NCI-H2227 treated with DMSO at 0.1 percent for 48 hours (cell line): ENCODE results near the gene POLR2J3.
"Not testable (repeated sequence)": the region's sequence is repeated elsewhere in the genome, so short reads cannot be mapped to it uniquely, and the experiment has no call there.

Experiments used
- DNase-seq: peaks from one replicate; lab custom pipeline; 2025; lab: John Stamatoyannopoulos, UW

POLR2J3 gene

GRCh38 chr7:102583495-102583894, 11.1 kb upstream of the POLR2J3 start:
- DNase-seq = not testable (repeated sequence)

GRCh38 chr7:102581722-102582121, 9.3 kb upstream of the POLR2J3 start:
- DNase-seq = not testable (repeated sequence)

GRCh38 chr7:102578486-102578885, 6.1 kb upstream of the POLR2J3 start:
- DNase-seq = not testable (repeated sequence)

- DNase-seq = not testable (repeated sequence)
Observed at GRCh38 chr7:102577315-102578240, 5.2 kb upstream of the POLR2J3 start.

GRCh38 chr7:102576363-102576762, 4.0 kb upstream of the POLR2J3 start:
- DNase-seq = not testable (repeated sequence)

- not testable (repeated sequence) for DNase-seq
Observed at GRCh38 chr7:102574607-102575006, 2.2 kb upstream of the POLR2J3 start.

GRCh38 chr7:102568620-102569019, 3.8 kb downstream of the POLR2J3 start:
- DNase-seq = not testable (repeated sequence)

- DNase-seq = not testable (repeated sequence)
Observed at GRCh38 chr7:102550808-102551422, 21.5 kb downstream of the POLR2J3 start, which contains the start of gene SPDYE2. SPDYE2 (plus strand) TSS chr7:102551226; CDS start chr7:102553256, 2,030 bp downstream.

GRCh38 chr7:102546353-102546752, 26.0 kb downstream of the POLR2J3 start:
- not testable (repeated sequence) for DNase-seq

- not testable (repeated sequence) for DNase-seq
Observed at GRCh38 chr7:102545288-102545687, 27.1 kb downstream of the POLR2J3 start.

- not testable (repeated sequence) for DNase-seq
Observed at GRCh38 chr7:102544372-102544771, 28.0 kb downstream of the POLR2J3 start.

- DNase-seq = not testable (repeated sequence)
Observed at GRCh38 chr7:102543596-102543995, 28.8 kb downstream of the POLR2J3 start, which contains the start of gene UPK3BL2. UPK3BL2 (minus strand) TSS chr7:102543696; CDS start chr7:102543636, 60 bp downstream.

- DNase-seq = not testable (repeated sequence)
Observed at GRCh38 chr7:102542771-102543170, 29.6 kb downstream of the POLR2J3 start.

- DNase-seq = not testable (repeated sequence)
Observed at GRCh38 chr7:102542083-102542482, 30.3 kb downstream of the POLR2J3 start.

- DNase-seq = not testable (repeated sequence)
Observed at GRCh38 chr7:102540604-102541003, 31.8 kb downstream of the POLR2J3 start.

GRCh38 chr7:102535062-102535615, 37.2 kb downstream of the POLR2J3 start:
- DNase-seq = not testable (repeated sequence)

GRCh38 chr7:102532127-102532526, 40.3 kb downstream of the POLR2J3 start:
- DNase-seq = not testable (repeated sequence)

- DNase-seq = not testable (repeated sequence)
Observed at GRCh38 chr7:102531583-102531982, 40.8 kb downstream of the POLR2J3 start.

- DNase-seq = not testable (repeated sequence)
Observed at GRCh38 chr7:102527822-102528793, 44.3 kb downstream of the POLR2J3 start.

- DNase-seq = not testable (repeated sequence)
Observed at GRCh38 chr7:102527182-102527581, 45.2 kb downstream of the POLR2J3 start.

GRCh38 chr7:102524803-102525202, 47.6 kb downstream of the POLR2J3 start:
- DNase-seq = not testable (repeated sequence)
